Daoy (cell line): ENCODE results near the gene DCAF5. TPM values are rescaled to one million over a fixed set of nuclear protein-coding genes. Genes with fewer than 3 reads are reported as not detected.
A peak's percentile ranks its signal among the peaks of the same experiment; 100 is the strongest.
"Not testable (repeated sequence)": the region's sequence is repeated elsewhere in the genome, so short reads cannot be mapped to it uniquely, and the experiment has no call there.

Experiments
- DNase-seq: peaks from one replicate; pipeline ENCODE4 v3.0.0-alpha.2; 2015; ENCODE audit warnings: low read depth
- total RNA-seq: library from RNA; depleted of rRNA; stranded (reverse); fragments of >200 nt; shearing (Covaris generic); gene quantifications from 2 replicates; pipeline ENCODE4 v1.2.3, GENCODE V29; 2014

The DCAF5 gene
- total RNA-seq, 1 experiment from 2014 or later: 9.7 TPM

GRCh38 chr14:69042787-69043444 lies 110.0 kb downstream of the DCAF5 start:
- no peak for DNase-seq

- no peak for DNase-seq
Observed at GRCh38 chr14:69042299-69042698, 110.6 kb downstream of the DCAF5 start.

DNA sequence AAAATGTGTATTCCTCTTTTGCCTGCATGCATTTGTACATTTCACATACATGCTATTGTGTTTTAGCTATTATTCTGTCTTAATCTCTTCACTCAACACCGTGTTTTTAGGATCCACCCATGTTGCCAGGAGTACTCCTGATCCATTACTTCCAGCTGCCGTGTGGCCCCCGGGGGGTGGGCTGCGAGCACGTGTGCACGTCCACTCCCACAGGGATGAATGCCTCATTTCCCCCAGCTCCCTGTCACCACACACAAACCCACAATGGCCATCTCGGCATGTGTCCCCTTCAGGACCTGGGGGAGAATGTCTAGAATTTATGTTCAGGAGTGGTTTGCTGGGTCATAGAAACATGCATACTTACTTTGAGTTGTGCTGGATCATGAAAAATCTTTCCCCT lies 111.1 kb downstream of the DCAF5 start:
- DNase-seq: no peak

GRCh38 chr14:69040353-69040752 lies 112.6 kb downstream of the DCAF5 start:
- no peak for DNase-seq

DNA sequence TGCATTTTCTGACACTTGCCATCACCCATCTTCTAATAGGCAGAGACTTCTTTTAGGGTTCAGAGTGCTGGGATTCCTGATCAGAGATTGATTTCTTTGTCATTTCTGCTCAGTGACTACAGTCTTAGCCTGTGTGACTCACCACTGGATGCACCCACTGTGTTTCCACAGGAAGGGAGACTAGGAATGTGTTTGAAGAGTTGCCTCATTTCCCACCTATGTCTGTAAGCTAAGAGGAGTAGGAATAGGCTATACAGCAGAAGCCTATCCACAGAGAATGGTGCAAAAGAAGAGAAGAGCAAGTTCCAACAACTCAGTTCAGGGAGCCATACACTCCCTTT lies 113.7 kb downstream of the DCAF5 start:
- DNase-seq: peak; percentile 81

DNA sequence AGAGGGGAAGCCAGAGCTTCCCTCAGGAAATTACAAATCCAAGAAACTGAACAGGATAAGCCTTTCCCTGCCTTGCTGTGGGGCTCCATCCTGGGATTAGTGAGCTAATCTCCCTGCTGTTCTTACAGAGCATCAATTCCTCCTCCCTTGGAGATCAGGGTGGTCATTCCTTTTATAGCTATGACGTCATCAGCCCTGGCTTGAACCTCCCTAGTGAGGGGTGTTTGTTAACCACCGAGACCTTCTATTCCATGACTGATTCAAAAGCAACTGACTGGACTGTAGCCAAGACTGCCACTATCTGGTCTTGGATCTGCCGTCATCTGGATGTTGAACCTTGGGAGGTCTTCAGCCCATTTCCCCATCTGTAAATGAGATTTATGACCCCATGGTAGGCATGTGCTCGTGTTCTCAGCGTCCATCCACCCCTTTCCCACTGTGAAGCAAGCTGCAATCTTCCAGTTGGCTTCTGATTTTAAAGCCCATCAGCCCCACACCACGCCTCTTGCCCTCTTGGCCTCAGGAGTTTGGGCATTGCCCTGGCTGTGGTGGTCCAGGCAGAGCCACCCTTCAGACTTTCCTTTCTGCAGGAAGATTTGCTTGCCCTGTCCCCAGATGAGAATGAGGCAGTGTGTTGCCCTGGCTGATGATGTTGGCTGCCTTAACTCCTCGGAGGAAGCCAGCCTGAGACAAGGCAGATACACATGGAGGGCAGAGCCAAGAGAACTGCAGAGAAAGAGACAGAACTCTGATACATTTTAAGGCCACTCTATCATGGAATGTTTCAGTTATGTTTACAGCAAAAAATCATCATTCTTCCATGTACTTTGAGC lies 114.2 kb downstream of the DCAF5 start:
- peak; percentile 84 for DNase-seq

GRCh38 chr14:69037790-69038454 lies 115.0 kb downstream of the DCAF5 start:
- peak; percentile 70 for DNase-seq

- no peak for DNase-seq
Observed at GRCh38 chr14:69036757-69037506, 116.0 kb downstream of the DCAF5 start.

DNA sequence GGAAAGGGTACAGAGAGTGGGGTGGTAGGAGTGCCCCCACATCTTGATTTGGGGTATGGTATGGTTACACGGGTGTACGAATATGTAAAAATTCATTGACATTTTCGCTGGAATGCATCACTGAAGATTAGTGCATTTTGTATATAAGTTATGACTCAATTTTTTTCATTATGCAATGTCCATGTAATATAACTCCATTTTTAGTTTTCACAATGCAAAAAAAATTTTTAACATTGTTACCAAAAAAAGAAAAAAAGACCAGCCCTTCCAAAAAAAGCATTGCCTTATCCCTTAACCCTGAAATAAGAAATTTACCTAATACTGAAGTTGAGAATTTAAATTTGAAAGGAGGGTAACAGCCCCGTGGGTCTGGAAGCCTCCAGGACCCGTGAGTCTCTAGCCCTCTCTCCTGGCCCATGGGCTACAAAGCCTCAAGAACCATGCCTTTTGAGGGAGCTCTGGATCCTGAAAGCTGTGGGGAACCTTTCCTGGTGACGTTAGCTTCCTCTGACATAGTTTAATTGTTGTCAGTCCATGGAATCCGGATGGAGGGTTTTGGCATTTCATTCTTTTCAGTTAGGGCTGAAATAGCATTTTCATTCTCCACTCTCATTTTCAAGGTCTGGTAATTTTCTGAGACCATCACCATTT lies 118.2 kb downstream of the DCAF5 start:
- DNase-seq: peak; percentile 53

GRCh38 chr14:69027242-69027913 lies 125.5 kb downstream of the DCAF5 start:
- DNase-seq: no peak

DNA sequence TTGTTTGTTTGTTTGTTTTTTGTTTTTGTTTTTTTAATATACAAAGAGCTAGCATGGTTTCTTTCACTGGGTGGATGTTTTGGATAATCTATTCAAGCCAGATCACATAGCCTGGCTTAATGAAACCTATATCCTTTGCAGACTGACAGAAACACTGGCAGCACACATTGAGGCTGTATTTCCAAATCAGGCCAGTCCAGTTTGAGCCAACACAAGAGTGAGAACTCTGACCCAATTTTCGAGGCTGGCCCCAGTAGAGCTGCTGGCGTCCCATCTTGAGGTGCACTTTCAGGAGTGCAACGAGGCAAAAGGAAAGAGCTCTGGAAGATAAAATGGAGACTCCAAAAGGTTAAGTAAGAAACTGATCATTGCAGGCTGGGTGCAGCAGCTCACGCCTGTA lies 129.9 kb downstream of the DCAF5 start:
- no peak for DNase-seq

GRCh38 chr14:69022093-69022492 lies 130.8 kb downstream of the DCAF5 start:
- DNase-seq: not testable (repeated sequence)

GRCh38 chr14:69017706-69018105 lies 135.2 kb downstream of the DCAF5 start:
- no peak for DNase-seq

DNA sequence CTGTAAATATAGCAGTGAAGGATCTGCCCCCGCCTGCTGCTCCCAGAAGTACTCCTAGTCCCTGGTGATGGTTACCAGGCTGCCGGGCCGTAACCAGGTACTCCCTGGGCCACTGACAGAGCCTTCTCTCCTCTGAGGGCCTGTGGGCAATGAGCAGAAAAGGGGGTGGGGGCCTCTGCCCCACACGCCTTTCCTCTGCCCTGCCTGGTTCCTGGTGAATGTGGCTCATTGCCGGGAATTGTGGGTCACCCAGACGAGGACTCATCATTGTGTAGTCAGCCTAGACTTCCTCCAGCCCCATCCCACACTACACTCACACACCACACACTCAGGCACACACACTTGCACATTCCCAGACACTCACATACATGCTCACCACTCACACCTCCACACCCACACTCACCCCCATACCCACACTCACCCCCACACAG lies 138.1 kb downstream of the DCAF5 start:
- no peak for DNase-seq

DNA sequence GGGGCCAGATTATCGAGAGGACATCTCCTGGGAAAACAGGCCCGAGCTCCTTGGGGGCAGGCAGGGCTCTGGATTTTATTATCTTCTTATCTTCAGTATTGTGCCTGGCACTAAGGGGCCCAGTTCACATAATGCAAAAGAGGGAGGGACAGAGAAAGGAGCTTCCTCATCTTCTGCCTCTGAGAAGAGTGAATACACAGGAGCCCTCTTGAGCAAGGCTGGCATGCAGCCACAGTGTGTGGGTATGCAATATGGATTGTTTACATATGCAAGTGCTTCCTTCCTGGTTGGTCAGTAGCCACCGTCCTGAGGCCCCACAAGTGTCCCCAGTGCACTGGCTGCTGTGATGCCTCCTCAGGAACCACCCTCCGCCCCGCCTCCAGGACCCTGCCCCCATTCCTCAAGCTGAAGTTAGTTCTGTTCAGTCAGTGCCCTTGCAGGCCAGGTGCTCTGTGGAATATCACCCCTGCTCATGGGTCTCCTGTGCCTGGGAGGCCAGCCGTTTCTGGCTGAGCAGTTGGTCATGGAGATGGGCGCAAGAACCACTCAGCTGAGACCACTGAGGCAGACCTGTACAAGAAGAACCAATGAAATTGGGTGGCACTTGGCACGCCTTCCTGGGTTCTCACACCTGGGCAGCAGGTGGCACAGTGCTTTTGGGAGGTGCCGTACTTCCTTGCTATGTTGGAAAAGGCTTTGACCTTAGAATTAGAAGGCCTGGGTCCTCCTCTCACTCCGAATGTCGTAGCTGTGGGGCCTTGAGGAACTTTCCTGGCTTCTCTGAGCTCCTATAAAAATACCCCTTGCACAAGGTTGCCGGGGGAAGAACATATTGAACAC lies 138.8 kb downstream of the DCAF5 start:
- DNase-seq: peak; percentile 85

DNA sequence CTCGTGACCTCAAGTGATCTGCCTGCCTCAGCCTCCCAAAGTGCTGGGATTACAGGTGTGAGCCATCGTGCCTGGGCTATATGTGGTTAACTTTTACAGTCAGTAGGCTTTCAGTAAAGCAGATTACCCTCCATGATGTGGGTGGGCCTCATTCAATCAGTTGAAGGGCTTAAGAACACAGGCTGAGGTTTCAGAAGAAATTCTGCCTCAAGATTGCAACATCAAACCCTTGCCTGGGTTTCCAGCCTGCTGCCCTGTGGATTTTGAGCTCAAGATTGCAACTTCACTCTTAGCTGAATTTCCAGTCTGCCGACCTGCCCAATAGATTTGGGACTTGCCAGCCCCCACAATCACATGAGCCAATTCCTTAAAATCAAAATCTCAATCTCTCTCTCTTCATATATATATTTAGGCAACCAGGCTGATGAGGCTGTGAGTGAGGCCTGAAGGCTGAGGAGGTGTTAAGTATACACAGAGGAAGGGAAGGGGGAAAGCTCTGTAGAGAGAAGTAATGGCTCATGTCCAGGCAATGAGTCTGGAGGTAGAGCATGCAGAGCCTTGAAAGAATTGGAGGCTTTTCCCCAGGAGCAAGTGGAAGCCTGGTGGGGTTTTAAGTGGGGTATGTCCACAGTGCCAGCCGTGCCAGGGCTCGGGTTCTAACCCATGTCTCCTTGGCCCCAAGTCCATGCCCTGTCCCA lies 140.5 kb downstream of the DCAF5 start:
- DNase-seq: no peak

GRCh38 chr14:69010648-69011047 lies 142.3 kb downstream of the DCAF5 start:
- DNase-seq: peak; percentile 54

DNA sequence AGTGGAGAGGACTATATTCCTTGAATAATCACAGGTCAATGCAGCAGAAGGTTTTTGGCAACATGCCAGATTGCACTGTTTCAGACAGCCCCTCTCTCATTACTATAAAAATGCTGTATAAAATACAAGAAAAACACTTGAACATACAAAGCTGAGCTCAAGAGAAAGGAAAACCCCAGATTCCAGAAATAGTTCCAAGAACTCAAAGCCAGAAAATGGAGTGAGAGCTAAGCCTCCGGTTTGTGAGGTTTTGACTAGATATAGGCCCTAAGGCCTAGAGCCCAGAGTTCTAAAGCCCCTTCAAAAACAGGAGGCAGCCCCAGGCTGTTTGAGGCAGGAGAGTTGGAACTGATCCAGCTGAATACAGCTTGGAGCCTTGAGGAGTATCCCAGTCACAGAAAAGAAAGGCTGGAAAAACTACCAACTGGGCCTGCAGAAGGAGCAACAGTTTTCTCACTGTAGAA lies 144.5 kb downstream of the DCAF5 start:
- no peak for DNase-seq

DNA sequence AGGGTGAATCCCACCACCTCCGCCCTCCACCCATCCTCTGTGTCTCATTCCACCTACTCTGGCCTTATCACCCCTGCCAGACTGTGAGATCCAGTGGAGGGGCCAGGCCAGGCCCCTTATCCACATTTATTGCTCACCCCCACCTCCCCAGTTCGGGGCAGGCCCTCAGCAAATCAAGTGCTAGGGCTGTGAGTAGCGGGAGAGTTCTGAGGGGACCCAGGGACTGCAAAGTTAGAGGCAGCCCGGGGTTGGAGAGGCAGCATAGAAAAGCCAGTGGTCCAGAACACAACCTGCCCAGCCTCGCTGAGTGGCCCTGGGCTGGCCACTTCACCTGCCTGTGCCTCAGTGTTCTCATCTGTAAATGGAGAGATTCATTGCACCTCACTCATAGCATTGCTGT lies 146.6 kb downstream of the DCAF5 start:
- no peak for DNase-seq
